H9 (cell line): ENCODE data around the gene ATAD3C. TPM values are rescaled to one million over a fixed set of nuclear protein-coding genes. Genes with fewer than 3 reads are reported as not detected.

ENCODE experiments used
- DNase-seq: peaks from one replicate; pipeline ENCODE4 v3.0.0-alpha.2; 2017
- H2AFZ ChIP-seq: one replicate; pipeline ENCODE4 v1.6.1; 2013; ENCODE audit warnings: mild to moderate bottlenecking, low read length, control low read depth, moderate library complexity
- H2AK5ac ChIP-seq: 2 replicates; pipeline ENCODE4 v1.6.1; 2013; ENCODE audit warnings: low read length, control low read depth, mixed read lengths; ENCODE audit not compliant: insufficient read length
- H2BK120ac ChIP-seq: one replicate; pipeline ENCODE4 v1.6.1; 2013; ENCODE audit warnings: low read depth, mild to moderate bottlenecking, low read length, control low read depth, inconsistent platforms; ENCODE audit not compliant: poor library complexity, severe bottlenecking
- H2BK12ac ChIP-seq: 2 replicates; pipeline ENCODE4 v1.6.1; 2013; ENCODE audit warnings: low read length, control low read depth, mixed read lengths, low read depth; ENCODE audit not compliant: insufficient read length
- H2BK15ac ChIP-seq: 2 replicates; pipeline ENCODE4 v1.6.1; 2013; ENCODE audit warnings: low read depth, low read length, control low read depth
- H2BK20ac ChIP-seq: one replicate; pipeline ENCODE4 v1.6.1; 2013; ENCODE audit warnings: low read depth, mild to moderate bottlenecking, low read length, control low read depth, inconsistent platforms; ENCODE audit not compliant: poor library complexity, severe bottlenecking
- H2BK5ac ChIP-seq: 2 replicates; pipeline ENCODE4 v1.6.1; 2013; ENCODE audit warnings: low read length, control low read depth, mixed read lengths; ENCODE audit not compliant: insufficient read length
- H3K14ac ChIP-seq: 2 replicates; pipeline ENCODE4 v1.6.1; 2013; ENCODE audit warnings: low read length, control low read depth; ENCODE audit not compliant: insufficient read depth
- H3K18ac ChIP-seq: 2 replicates; pipeline ENCODE4 v1.6.1; 2013; ENCODE audit warnings: low read depth, mild to moderate bottlenecking, mixed read lengths, low read length, control low read depth; ENCODE audit not compliant: insufficient read length
- H3K23ac ChIP-seq: 2 replicates; pipeline ENCODE4 v1.6.1; 2013; ENCODE audit warnings: low read length, control low read depth, mixed read lengths, low read depth; ENCODE audit not compliant: insufficient read length
- H3K23me2 ChIP-seq: 2 replicates; pipeline ENCODE4 v1.6.1; 2013; ENCODE audit warnings: low read depth, mild to moderate bottlenecking, mixed read lengths, low read length, control low read depth; ENCODE audit not compliant: insufficient read length, poor library complexity, severe bottlenecking
- H3K27ac ChIP-seq: 2 replicates; pipeline ENCODE4 v1.5.1; 2013; ENCODE audit warnings: low read length, control low read depth, mixed read lengths, low read depth; ENCODE audit not compliant: insufficient read length
- H3K27me3 ChIP-seq: 2 replicates; pipeline ENCODE4 v1.6.1; 2013; ENCODE audit warnings: low read length, control low read depth, inconsistent platforms; ENCODE audit not compliant: insufficient read depth
- H3K4ac ChIP-seq: 2 replicates; pipeline ENCODE4 v1.6.1; 2013; ENCODE audit warnings: low read depth, mild to moderate bottlenecking, control low read depth, inconsistent platforms, low read length, moderate library complexity
- H3K4me1 ChIP-seq: 2 replicates; pipeline ENCODE4 v1.6.1; 2013; ENCODE audit warnings: low read length, control low read depth, inconsistent platforms; ENCODE audit not compliant: insufficient read depth
- H3K4me2 ChIP-seq: 2 replicates; pipeline ENCODE4 v1.6.1; 2013; ENCODE audit warnings: low read length, control low read depth, mixed read lengths; ENCODE audit not compliant: insufficient read length, insufficient read depth
- H3K56ac ChIP-seq: 2 replicates; pipeline ENCODE4 v1.6.1; 2013; ENCODE audit warnings: low read depth, mild to moderate bottlenecking, mixed read lengths, low read length, control low read depth; ENCODE audit not compliant: insufficient read length
- H3K79me1 ChIP-seq: 2 replicates; pipeline ENCODE4 v1.6.1; 2013; ENCODE audit warnings: low read depth, mild to moderate bottlenecking, moderate library complexity, low read length, control low read depth, inconsistent platforms; ENCODE audit not compliant: insufficient read depth, poor library complexity, severe bottlenecking
- H3K79me2 ChIP-seq: 2 replicates; pipeline ENCODE4 v1.6.1; 2013; ENCODE audit warnings: low read length, control low read depth, inconsistent platforms; ENCODE audit not compliant: insufficient read depth
- H3K9ac ChIP-seq: 2 replicates; pipeline ENCODE4 v1.6.1; 2013; ENCODE audit warnings: low read length, control low read depth, mixed read lengths; ENCODE audit not compliant: insufficient read length; ENCODE audit errors: extremely low read depth
- H3K9me3 ChIP-seq: one replicate; pipeline ENCODE4 v1.6.1; 2013; ENCODE audit warnings: low read depth, low read length, inconsistent platforms; ENCODE audit not compliant: control insufficient read depth
- H3T11ph ChIP-seq: one replicate; pipeline ENCODE4 v1.6.1; 2013; ENCODE audit warnings: mild to moderate bottlenecking, low read length, control low read depth, inconsistent platforms
- H4K20me1 ChIP-seq: one replicate; pipeline ENCODE4 v1.6.1; 2013; ENCODE audit not compliant: control insufficient read depth, insufficient read length, insufficient read depth
- H4K5ac ChIP-seq: 2 replicates; pipeline ENCODE4 v1.6.1; 2013; ENCODE audit warnings: low read depth, mild to moderate bottlenecking, mixed read lengths, low read length, control low read depth; ENCODE audit not compliant: insufficient read length
- H4K8ac ChIP-seq: replicated peaks from 2 replicates; pipeline ENCODE4 v1.6.1; 2013; ENCODE audit warnings: low read length, control low read depth, mixed read lengths, low read depth; ENCODE audit not compliant: insufficient read length
- H4K91ac ChIP-seq: 2 replicates; pipeline ENCODE4 v1.6.1; 2013; ENCODE audit warnings: low read depth, mild to moderate bottlenecking, moderate library complexity, mixed read lengths, low read length, control low read depth; ENCODE audit not compliant: insufficient read length
- H3K27ac Mint-ChIP-seq, 3 experiments: 2 replicates in 2 of 3; 3 replicates in 1 of 3; pipeline ENCODE4 v1.8.0; 2020 to 2021; ENCODE audit warnings: mixed read lengths in 3 of 3, mild to moderate bottlenecking in 1 of 3, moderate library complexity in 1 of 3
- H3K27me3 Mint-ChIP-seq: 2 replicates; pipeline ENCODE4 v1.8.0; 2021; ENCODE audit warnings: low read depth, mild to moderate bottlenecking, moderate library complexity, mixed read lengths
- H3K36me3 Mint-ChIP-seq, 3 experiments: 2 replicates in 2 of 3; 3 replicates in 1 of 3; pipeline ENCODE4 v1.8.0; 2020 to 2021; ENCODE audit warnings: low read depth in 3 of 3, mixed read lengths in 3 of 3; ENCODE audit not compliant: insufficient read depth in 1 of 3
- H3K4me1 Mint-ChIP-seq, 2 experiments: 2 replicates each; pipeline ENCODE4 v1.8.0; 2020; ENCODE audit warnings: mixed read lengths in 2 of 2
- H3K4me3 Mint-ChIP-seq, 2 experiments: 2 replicates in 1 of 2; 3 replicates in 1 of 2; pipeline ENCODE4 v1.8.0; 2020 to 2021; ENCODE audit warnings: mild to moderate bottlenecking in 2 of 2, mixed read lengths in 2 of 2, moderate library complexity in 1 of 2
- H3K9me3 Mint-ChIP-seq, 2 experiments: 2 replicates in 1 of 2; 3 replicates in 1 of 2; pipeline ENCODE4 v1.8.0; 2020; ENCODE audit warnings: mild to moderate bottlenecking in 2 of 2, mixed read lengths in 2 of 2, moderate library complexity in 1 of 2
- WGBS: extraction: QIAGEN DNeasy Blood & Tissue Kit; methylation state at CpG from one replicate; pipeline ENCODE4 v1.1.7; 2013; ENCODE audit warnings: missing lambda C conversion rate, low lambda C conversion rate, mixed read lengths; ENCODE audit not compliant: insufficient read length; ENCODE audit errors: extremely low coverage; 5-methylcytosine and 5-hydroxymethylcytosine counted together
- total RNA-seq: library from RNA; stranded (reverse); gene quantifications from 2 replicates; pipeline ENCODE4 v1.2.1, GENCODE V29; 2021
- TF ChIP-seq, protein P1 (sequence below): fragments of 200-600 bp; sonication (generic); conservative IDR thresholded peaks from 3 replicates; pipeline ENCODE4 v1.8.0; 2021; ENCODE audit warnings: antibody characterized with exemption, mild to moderate bottlenecking

ATAD3C gene
- total RNA-seq, 1 experiment from 2014 or later = 7.7 TPM

DNA sequence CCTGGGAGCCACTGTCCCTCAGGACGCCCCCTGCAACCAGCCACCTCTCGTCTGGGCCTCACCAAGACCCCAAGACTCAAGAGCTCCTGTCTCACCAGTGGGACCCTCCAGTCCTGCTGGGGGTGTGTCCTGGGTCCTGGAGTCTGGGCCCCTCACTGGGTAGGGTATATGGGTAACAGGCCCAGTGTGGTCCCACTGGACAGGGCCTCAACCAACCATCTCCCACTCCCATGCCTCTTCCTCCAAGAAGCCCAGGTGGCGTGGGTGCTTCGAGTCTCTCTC lies 14.7 kb upstream of the ATAD3C start:
- no peak overlapping the region for H3K9ac ChIP-seq
- no peak overlapping the region for H2BK12ac ChIP-seq
- H4K8ac ChIP-seq = no peak overlapping the region
- no peak overlapping the region for H4K91ac ChIP-seq
- H3K27me3 ChIP-seq = no peaks in the 10 kb centered on the region
- peaks cover 10% of the 10 kb centered on the region for H3K23me2 ChIP-seq
- Mint-ChIP-seq H3K4me1 (peaks cover 27 to 42% of the 10 kb centered on the region in 2 experiments), H3K4me3 (peak overlapping the region; percentile 64 to 81), H3K36me3 (no peaks in the 10 kb centered on the region), H3K27ac (peak overlapping the region in 2 of 3 experiments; percentile 34 to 58; a peak in 1 of 7 replicates), H3K27me3 (no peaks in the 10 kb centered on the region), H3K9me3 (no peaks in the 10 kb centered on the region)
- H2AK5ac ChIP-seq = no peak overlapping the region
- no peak overlapping the region for H3K23ac ChIP-seq
- no peak overlapping the region for H3K4ac ChIP-seq
- H3K4me2 ChIP-seq = peak overlapping the region; percentile 59
- TF ChIP-seq, protein P1, sequence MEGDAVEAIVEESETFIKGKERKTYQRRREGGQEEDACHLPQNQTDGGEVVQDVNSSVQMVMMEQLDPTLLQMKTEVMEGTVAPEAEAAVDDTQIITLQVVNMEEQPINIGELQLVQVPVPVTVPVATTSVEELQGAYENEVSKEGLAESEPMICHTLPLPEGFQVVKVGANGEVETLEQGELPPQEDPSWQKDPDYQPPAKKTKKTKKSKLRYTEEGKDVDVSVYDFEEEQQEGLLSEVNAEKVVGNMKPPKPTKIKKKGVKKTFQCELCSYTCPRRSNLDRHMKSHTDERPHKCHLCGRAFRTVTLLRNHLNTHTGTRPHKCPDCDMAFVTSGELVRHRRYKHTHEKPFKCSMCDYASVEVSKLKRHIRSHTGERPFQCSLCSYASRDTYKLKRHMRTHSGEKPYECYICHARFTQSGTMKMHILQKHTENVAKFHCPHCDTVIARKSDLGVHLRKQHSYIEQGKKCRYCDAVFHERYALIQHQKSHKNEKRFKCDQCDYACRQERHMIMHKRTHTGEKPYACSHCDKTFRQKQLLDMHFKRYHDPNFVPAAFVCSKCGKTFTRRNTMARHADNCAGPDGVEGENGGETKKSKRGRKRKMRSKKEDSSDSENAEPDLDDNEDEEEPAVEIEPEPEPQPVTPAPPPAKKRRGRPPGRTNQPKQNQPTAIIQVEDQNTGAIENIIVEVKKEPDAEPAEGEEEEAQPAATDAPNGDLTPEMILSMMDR = no peak
- peaks cover 2% of the 10 kb centered on the region; the same call in 1 of the 2 replicates for H3K4me1 ChIP-seq
- DNase-seq = no peak
- no peak overlapping the region for H2BK120ac ChIP-seq
- H2BK15ac ChIP-seq = no peak overlapping the region
- H3K14ac ChIP-seq = no peak overlapping the region
- no peak overlapping the region for H2BK5ac ChIP-seq
- no peak overlapping the region for H3K18ac ChIP-seq
- H3K9me3 ChIP-seq = no peaks in the 10 kb centered on the region
- no peak overlapping the region for H3K27ac ChIP-seq
- no peak overlapping the region for H2BK20ac ChIP-seq
- no peak overlapping the region for H3T11ph ChIP-seq
- WGBS = no CpG with 5 or more reads among the region's 4 CpGs
- H3K79me1 ChIP-seq = no peaks in the 10 kb centered on the region
- no peak overlapping the region for H3K56ac ChIP-seq
- H4K5ac ChIP-seq = no peak overlapping the region
- H2AFZ ChIP-seq = no peak overlapping the region
- no peaks in the 10 kb centered on the region for H4K20me1 ChIP-seq
- peaks cover 2% of the 10 kb centered on the region; the same call in 1 of the 2 replicates for H3K79me2 ChIP-seq
